ENCODE results near the gene CELSR3.

The CELSR3 gene

GRCh38 chr3:48662753-48663488, at the start of gene CELSR3:
Gene CELSR3 (minus strand): TSS chr3:48662886. CDS start chr3:48662634, 252 bp downstream.
- no peak for DNase-seq

GRCh38 chr3:48711727-48712126, 49.0 kb upstream of the CELSR3 start:
- DNase-seq = no peak

GRCh38 chr3:48709051-48709461, 46.4 kb upstream of the CELSR3 start:
- DNase-seq = no peak

GRCh38 chr3:48708481-48708889, 45.8 kb upstream of the CELSR3 start:
- DNase-seq = no peak

- DNase-seq = no peak
Measured at GRCh38 chr3:48707157-48707556, 44.5 kb upstream of the CELSR3 start.

GRCh38 chr3:48702320-48702920, 39.7 kb upstream of the CELSR3 start:
- DNase-seq = no peak

- no peak for DNase-seq
Measured at GRCh38 chr3:48700731-48701405, 38.2 kb upstream of the CELSR3 start.

GRCh38 chr3:48698891-48699290, 36.2 kb upstream of the CELSR3 start:
- no peak for DNase-seq

GRCh38 chr3:48697952-48698351, 35.3 kb upstream of the CELSR3 start:
- no peak for DNase-seq

- DNase-seq = no peak
Measured at GRCh38 chr3:48696601-48697000, 33.9 kb upstream of the CELSR3 start.

GRCh38 chr3:48696156-48696555, 33.5 kb upstream of the CELSR3 start:
- DNase-seq = no peak

- DNase-seq = no peak
Measured at GRCh38 chr3:48695393-48695753, 32.7 kb upstream of the CELSR3 start.

- DNase-seq = no peak
Measured at GRCh38 chr3:48694610-48695392, 32.1 kb upstream of the CELSR3 start.

- no peak for DNase-seq
Measured at GRCh38 chr3:48693826-48694225, 31.1 kb upstream of the CELSR3 start.

GRCh38 chr3:48692551-48692950, 29.9 kb upstream of the CELSR3 start:
- no peak for DNase-seq

- DNase-seq = no peak
Measured at GRCh38 chr3:48690846-48691458, 28.3 kb upstream of the CELSR3 start.

GRCh38 chr3:48689384-48689783, 26.7 kb upstream of the CELSR3 start:
- no peak for DNase-seq

GRCh38 chr3:48688737-48689075, 26.0 kb upstream of the CELSR3 start:
- DNase-seq = no peak

GRCh38 chr3:48688032-48688736, 25.5 kb upstream of the CELSR3 start:
- no peak for DNase-seq

- no peak for DNase-seq
Measured at GRCh38 chr3:48687220-48687678, 24.6 kb upstream of the CELSR3 start.

GRCh38 chr3:48686538-48687219, 24.0 kb upstream of the CELSR3 start:
- DNase-seq = no peak

Measured in 8988T (cell line).